OCI-M1 (cell line): Measurements from ENCODE around the gene HTR5A.
A peak's percentile ranks its signal among the peaks of the same experiment; 100 is the strongest.
"Not testable (repeated sequence)": the region's sequence is repeated elsewhere in the genome, so short reads cannot be mapped to it uniquely, and the experiment has no call there.

Experiments
- DNase-seq: peaks from one replicate; lab custom pipeline; 2025; lab: John Stamatoyannopoulos, UW

The HTR5A gene

DNA sequence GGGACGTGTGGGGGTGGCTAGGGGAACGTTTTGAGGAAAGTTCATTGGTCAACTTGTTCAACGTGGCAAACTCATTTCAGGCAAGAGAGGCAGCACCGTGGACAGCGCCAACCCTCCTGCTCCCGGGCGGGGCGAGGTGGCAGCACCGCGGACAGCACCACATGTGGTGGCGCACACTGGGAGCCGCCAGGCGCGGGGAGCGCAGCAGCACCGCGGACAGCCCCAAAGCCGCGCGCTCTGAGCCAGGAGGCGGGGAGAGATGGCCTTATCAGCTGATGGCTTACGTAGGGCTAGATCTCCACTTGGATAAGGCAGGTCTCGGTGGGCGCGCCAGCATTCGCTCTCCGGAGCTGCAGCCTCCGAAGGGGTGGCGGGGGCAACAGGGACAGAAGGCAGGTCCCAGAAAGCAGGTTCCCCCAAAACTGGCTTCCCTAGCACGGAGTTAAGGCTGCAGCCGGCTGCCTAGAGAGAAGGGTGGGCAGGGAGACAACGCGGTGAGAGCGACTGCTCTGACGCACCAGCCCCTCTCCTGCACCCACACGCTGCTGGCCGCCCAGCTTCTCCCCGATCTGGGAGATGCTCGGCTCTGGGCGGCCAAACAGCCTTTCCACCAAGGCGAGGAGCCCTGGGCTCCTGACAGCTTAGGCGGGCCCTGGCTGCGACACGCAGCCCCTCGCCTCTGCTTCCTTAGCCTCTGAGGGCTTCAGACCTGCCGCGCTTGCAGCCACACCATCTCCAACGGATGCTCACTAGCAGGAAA lies at the start of gene HTR5A:
Gene HTR5A (plus strand): TSS at position 333 of the 760 bp plus-strand sequence. CDS start 576 bp downstream, outside the sequence.
- peak; percentile 82 for DNase-seq

GRCh38 chr7:155020996-155021395 lies 49.1 kb upstream of the HTR5A start:
- DNase-seq = no peak

- no peak for DNase-seq
These were observed 48.4 kb upstream of the HTR5A start for GRCh38 chr7:155021699-155022145.

- DNase-seq = peak; percentile 7
These were observed 42.2 kb upstream of the HTR5A start for GRCh38 chr7:155027879-155028278.

- no peak for DNase-seq
These were observed 37.1 kb upstream of the HTR5A start for GRCh38 chr7:155032978-155033377.

GRCh38 chr7:155034495-155034894 lies 35.6 kb upstream of the HTR5A start:
- not testable (repeated sequence) for DNase-seq

GRCh38 chr7:155038335-155038734 lies 31.8 kb upstream of the HTR5A start:
- no peak for DNase-seq

GRCh38 chr7:155043756-155044155 lies 26.4 kb upstream of the HTR5A start:
- DNase-seq = no peak

DNA sequence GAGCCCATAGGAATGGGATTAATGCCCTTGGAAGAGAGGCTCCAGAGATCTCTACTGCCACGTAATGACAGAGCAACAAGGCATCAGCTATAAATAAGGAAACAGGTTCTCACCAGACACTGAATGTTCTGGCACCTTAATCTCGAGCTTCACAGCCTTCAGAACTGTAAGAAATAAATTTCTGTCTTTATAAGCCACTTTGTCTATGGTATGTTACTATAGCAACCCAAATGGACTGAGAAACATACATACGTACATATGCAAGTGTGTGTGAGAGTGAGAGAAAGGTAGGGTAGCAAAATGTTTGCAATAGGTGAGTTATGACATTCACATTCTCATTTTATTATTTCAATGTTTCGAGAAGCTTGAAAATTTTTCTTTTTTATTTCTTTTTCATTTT lies 22.1 kb upstream of the HTR5A start:
- no peak for DNase-seq

DNA sequence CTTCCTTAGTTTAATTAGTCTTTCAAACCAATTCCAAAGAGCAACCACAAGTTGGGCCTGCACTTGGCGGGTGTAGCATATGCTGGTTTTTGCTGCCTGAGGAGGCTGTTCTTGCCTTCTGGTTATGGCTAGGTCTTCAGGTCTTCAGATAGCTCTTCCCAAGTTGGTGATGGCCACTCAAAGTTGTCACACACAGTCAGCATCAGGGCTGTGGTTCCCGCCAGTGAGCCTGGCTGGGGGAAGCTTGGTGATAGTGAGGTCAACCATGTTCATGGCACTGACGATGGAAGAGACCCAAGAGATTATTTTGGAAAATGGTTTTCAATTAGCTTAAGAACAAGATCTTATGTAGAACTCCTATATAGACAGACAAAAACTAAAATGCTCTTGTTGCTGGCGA lies 18.8 kb upstream of the HTR5A start:
- DNase-seq = no peak

- no peak for DNase-seq
These were observed 17.1 kb upstream of the HTR5A start for GRCh38 chr7:155053002-155053401.

- no peak for DNase-seq
These were observed 15.4 kb upstream of the HTR5A start for GRCh38 chr7:155054761-155055160.

DNA sequence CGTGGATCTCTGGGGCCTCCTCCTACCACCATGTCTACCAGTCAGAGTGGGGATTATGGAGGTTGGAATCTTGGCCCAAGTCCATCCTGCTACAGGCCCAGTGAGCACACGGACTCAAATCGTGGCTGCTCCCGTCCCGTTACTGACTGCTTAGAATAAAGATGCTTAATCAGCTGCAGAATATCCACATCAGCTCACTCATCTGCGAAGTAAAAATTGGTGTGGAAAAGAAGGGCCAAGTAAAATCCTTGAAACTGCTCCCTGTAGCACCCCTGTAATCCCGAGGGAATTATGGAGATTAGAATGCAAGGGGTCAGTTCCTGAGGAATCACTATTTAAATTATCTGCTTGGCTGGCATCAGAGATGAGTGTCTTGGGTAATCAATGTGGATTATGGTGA lies 13.0 kb upstream of the HTR5A start:
- no peak for DNase-seq

GRCh38 chr7:155058896-155059295 lies 11.2 kb upstream of the HTR5A start:
- no peak for DNase-seq

DNA sequence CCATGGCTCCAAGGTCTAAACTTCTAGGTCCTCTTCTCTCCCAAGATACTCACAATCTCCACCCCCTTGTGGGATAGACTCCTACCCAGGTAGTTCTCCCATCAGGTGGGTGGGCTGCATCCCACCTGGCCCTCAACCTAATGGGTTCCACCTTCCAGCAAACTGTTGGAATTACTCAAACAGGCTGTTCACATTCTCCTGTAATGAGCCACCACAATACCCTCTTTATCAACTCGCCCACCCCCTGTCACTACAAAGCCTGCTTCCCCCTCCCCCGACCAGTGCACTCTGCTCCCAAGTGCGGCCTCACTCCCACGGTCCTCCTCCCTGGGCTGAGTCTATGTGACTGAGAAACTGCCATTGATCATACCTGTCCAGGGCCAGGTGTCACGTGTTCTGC lies 10.4 kb upstream of the HTR5A start:
- DNase-seq = no peak

GRCh38 chr7:155062411-155062810 lies 7.7 kb upstream of the HTR5A start:
- no peak for DNase-seq

- no peak for DNase-seq
These were observed 5.9 kb upstream of the HTR5A start for GRCh38 chr7:155064186-155064585.

GRCh38 chr7:155066417-155066950 lies 3.6 kb upstream of the HTR5A start:
- no peak for DNase-seq

- no peak for DNase-seq
These were observed 1.1 kb downstream of the HTR5A start for GRCh38 chr7:155071121-155071651.

GRCh38 chr7:155071916-155072571 lies 1.9 kb downstream of the HTR5A start:
- no peak for DNase-seq

GRCh38 chr7:155073922-155074321 lies 3.8 kb downstream of the HTR5A start:
- peak; percentile 36 for DNase-seq

- no peak for DNase-seq
These were observed 13.9 kb downstream of the HTR5A start for GRCh38 chr7:155084021-155084420.

- DNase-seq = no peak
These were observed 14.8 kb downstream of the HTR5A start for GRCh38 chr7:155084969-155085368.
